Measurements from ENCODE around the gene GNA12. TPM values are rescaled to one million over a fixed set of nuclear protein-coding genes. Genes with fewer than 3 reads are reported as not detected.

Gene GNA12
- total and polyA plus RNA-seq, 4 donors: 21.4 to 56.6 (median 42.3) TPM

DNA sequence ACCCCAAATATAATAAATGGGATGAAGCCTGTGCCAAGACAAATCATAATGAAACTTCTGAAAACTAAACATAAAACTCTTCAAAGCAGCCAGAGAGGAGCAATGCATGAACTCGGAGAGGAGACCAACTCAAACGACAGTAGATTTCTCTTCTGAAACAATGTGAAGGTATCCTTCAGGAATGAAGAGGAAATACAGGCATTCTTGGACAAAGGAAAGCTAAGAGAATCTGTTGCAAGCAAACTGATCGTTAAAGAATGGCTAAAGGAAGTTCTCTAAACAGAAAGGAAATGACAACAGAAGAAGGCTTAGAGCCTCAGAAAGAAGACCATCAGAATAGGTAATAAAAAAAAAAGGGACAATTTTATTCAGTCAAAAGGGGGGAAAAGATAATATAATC is 6.6 kb downstream of the GNA12 start:
- ATAC-seq (ENCODE audit: low FRiP score): no peak
- H3K27me3 ChIP-seq (ENCODE audit: control insufficient read depth in 1 of 2, insufficient read depth in 2 of 2, low read length in 1 of 2): no peaks in the 10 kb centered on the region
- H3K9me3 ChIP-seq (ENCODE audit: control insufficient read depth, low read length): no peaks in the 10 kb centered on the region
- H3K36me3 ChIP-seq (ENCODE audit: control insufficient read depth in 1 of 2, insufficient read depth in 2 of 2, low read length in 1 of 2): peaks cover 0 to 3% of the 10 kb centered on the region in 2 donors
- H3K4me1 ChIP-seq (ENCODE audit: control insufficient read depth in 1 of 2, insufficient read depth in 2 of 2, low read length in 2 of 2): peaks cover 0 to 1% of the 10 kb centered on the region in 2 donors
- WGBS, 2 donors: 45 to 57% methylated on average over 3 of the region's 3 CpGs
- no peak for DNase-seq
- intact Hi-C loops (cut with DNase I): no loop called here
- H3K27ac ChIP-seq (ENCODE audit: low read depth in 1 of 2, low read length in 2 of 2): no peak overlapping the region
- H3K4me3 ChIP-seq (ENCODE audit: low read length in 2 of 2): no peak overlapping the region

DNA sequence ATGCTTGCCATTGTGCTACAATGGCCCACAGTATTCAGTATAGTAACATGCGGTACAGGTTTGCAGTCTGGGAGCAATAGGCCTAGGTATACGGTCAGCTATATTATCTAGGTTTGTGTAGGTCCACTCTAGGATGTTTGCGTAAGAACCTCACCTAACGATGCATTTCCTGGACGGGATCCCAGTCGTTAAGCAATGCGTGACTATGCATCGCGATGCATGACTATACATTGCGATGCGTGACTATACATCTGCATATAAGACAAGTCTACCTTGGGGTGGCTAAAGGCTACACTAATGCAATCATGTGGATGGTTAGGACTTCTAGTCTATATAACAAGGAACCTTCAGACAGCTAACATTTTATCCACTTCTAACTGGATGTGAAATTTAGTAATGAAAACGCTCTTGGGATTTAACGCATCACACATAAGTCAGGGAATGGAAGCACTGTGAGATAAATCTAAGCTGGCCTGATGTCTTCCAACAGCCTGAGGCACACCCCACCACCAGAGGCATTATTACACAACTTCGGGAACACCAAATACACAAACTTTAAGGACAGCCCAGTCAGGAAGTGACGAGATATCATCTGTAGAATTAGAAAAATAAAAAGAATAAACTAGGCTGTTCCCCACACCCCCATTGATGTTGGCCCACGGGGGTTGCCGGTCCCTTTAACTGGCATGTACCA is 9.2 kb downstream of the GNA12 start:
- DNase-seq: no peak
- ATAC-seq (ENCODE audit: low FRiP score): peak; percentile 45
- peaks cover 1 to 3% of the 10 kb centered on the region in 2 donors for H3K36me3 ChIP-seq (ENCODE audit: control insufficient read depth in 1 of 2, insufficient read depth in 2 of 2, low read length in 1 of 2)
- H3K27me3 ChIP-seq (ENCODE audit: control insufficient read depth in 1 of 2, insufficient read depth in 2 of 2, low read length in 1 of 2): no peaks in the 10 kb centered on the region
- H3K27ac ChIP-seq (ENCODE audit: low read depth in 1 of 2, low read length in 2 of 2): no peak overlapping the region
- H3K4me1 ChIP-seq (ENCODE audit: control insufficient read depth in 1 of 2, insufficient read depth in 2 of 2, low read length in 2 of 2): no peaks in the 10 kb centered on the region
- 91 to 94% methylated on average over 17 of the region's 17 CpGs for WGBS, 2 donors
- H3K4me3 ChIP-seq (ENCODE audit: low read length in 2 of 2): no peak overlapping the region
- no peaks in the 10 kb centered on the region for H3K9me3 ChIP-seq (ENCODE audit: control insufficient read depth, low read length)
- intact Hi-C loops (cut with DNase I): no loop called here

DNA sequence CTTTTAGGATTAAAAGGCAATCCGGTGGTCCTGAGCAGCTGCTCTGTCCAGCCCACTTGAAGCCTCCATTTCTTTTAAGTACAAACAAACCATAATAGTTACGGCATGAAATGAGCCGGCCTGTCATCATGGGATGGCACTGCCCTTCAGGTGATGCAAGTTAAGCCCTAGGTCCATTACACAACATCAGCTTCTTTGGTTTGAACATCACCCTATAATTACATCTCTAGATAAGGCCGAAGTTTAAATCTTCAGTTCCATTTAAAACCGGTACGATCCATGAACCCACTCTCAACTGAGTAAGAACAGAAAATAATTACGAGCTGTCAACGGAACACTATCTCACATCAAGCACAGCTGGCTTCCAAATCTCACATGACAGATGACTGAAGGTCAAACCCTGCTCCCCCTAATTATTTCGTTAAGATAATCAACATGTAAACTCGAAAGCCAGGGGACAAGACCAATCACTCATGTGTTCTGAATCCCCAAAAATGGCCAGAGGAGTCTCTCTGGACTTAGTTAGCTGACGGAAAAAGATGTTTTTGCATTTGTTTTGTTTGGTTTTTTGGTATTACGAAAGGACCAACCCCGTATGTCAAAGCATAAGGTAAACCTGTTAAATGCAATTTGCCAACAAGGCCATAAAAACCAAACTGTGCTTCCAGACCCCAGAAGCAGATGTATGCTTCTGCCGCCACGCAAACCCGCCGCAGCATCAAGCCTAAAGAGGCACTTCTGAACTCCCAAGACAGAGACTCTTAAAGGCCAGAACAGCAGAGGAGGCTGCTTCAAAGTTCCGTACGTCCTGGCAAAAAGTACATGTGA is 10.8 kb downstream of the GNA12 start:
- Histone ChIP-seq H3K36me3 (ENCODE audit: control insufficient read depth in 1 of 2, insufficient read depth in 2 of 2, low read length in 1 of 2) (peaks cover 1 to 3% of the 10 kb centered on the region in 2 donors), H3K9me3 (ENCODE audit: control insufficient read depth, low read length) (no peaks in the 10 kb centered on the region), H3K27ac (ENCODE audit: low read depth in 1 of 2, low read length in 2 of 2) (no peak overlapping the region), H3K4me1 (ENCODE audit: control insufficient read depth in 1 of 2, insufficient read depth in 2 of 2, low read length in 2 of 2) (no peaks in the 10 kb centered on the region), H3K4me3 (ENCODE audit: low read length in 2 of 2) (no peak overlapping the region), H3K27me3 (ENCODE audit: control insufficient read depth in 1 of 2, insufficient read depth in 2 of 2, low read length in 1 of 2) (no peaks in the 10 kb centered on the region)
- no peak for DNase-seq
- no peak for ATAC-seq (ENCODE audit: low FRiP score)
- intact Hi-C loops (cut with DNase I): no loop called here
- 85 to 89% methylated on average over 19 of the region's 19 CpGs for WGBS, 2 donors

DNA sequence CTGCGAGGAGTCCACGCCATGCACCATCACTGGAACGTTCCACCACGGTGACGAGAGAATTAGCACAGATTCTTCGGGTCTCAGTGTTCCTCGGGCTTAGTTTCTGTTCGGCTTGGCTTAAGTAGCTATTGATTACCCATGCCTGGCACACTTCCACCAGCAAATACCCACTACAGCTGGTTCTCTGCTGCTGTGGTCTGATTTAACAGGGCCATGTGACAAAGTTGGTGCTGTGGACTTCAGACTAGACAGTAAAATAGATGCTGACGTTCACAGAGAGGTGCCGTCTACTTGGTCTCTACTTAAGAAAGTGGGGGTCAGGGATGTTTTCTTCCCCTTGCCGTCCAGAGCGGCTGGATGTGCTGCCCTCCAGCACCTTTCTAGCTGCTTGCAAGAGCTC is 11.6 kb downstream of the GNA12 start:
- no peaks in the 10 kb centered on the region for H3K4me1 ChIP-seq (ENCODE audit: control insufficient read depth in 1 of 2, insufficient read depth in 2 of 2, low read length in 2 of 2)
- no peaks in the 10 kb centered on the region for H3K27me3 ChIP-seq (ENCODE audit: control insufficient read depth in 1 of 2, insufficient read depth in 2 of 2, low read length in 1 of 2)
- peaks cover 1 to 3% of the 10 kb centered on the region in 2 donors for H3K36me3 ChIP-seq (ENCODE audit: control insufficient read depth in 1 of 2, insufficient read depth in 2 of 2, low read length in 1 of 2)
- 92 to 93% methylated on average over 12 of the region's 12 CpGs for WGBS, 2 donors
- ATAC-seq (ENCODE audit: low FRiP score) (no peak), DNase-seq (no peak)
- no peak overlapping the region for H3K27ac ChIP-seq (ENCODE audit: low read depth in 1 of 2, low read length in 2 of 2)
- H3K9me3 ChIP-seq (ENCODE audit: control insufficient read depth, low read length): no peaks in the 10 kb centered on the region
- H3K4me3 ChIP-seq (ENCODE audit: low read length in 2 of 2): no peak overlapping the region
- intact Hi-C loops (cut with DNase I): no loop called here

DNA sequence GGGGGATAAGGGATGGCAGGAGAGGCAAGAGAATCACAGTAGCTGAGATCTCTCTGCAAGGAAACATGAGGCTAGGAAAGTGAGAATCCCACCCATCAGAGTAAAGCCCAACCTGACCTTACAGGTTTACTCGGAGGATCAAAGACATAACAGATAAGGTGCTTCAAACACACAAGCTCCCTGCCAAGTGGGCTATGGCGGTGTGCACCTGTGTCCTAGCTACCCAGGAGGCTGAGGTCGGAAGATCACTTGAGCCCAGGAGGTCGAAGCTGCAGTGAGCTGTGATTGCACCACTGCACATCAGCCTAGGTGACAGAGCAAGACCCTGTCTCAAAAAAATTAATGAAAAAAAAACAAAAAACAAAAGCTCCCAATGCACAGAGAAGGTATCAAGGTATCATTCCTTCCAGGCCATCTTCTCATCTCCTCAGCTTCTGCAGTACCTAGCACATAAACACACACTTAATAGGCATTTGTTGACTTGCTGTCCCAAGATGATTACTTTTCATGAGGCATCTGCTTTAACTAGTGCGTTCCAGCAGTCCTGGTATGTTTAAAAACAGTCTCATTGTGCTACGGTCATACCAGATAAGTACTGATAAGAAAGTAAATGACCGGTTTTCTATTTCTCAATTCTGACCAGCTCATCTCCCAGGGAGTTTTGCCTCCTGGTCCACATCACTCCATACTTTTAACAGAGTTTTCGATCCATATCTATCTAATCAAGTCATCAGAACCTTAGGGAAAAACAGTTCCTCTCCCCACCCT is 13.3 kb downstream of the GNA12 start:
- Histone ChIP-seq H3K4me1 (ENCODE audit: control insufficient read depth in 1 of 2, insufficient read depth in 2 of 2, low read length in 2 of 2) (no peaks in the 10 kb centered on the region), H3K27ac (ENCODE audit: low read depth in 1 of 2, low read length in 2 of 2) (no peak overlapping the region), H3K4me3 (ENCODE audit: low read length in 2 of 2) (no peak overlapping the region), H3K36me3 (ENCODE audit: control insufficient read depth in 1 of 2, insufficient read depth in 2 of 2, low read length in 1 of 2) (peaks cover 1 to 3% of the 10 kb centered on the region in 2 donors), H3K9me3 (ENCODE audit: control insufficient read depth, low read length) (no peaks in the 10 kb centered on the region), H3K27me3 (ENCODE audit: control insufficient read depth in 1 of 2, insufficient read depth in 2 of 2, low read length in 1 of 2) (no peaks in the 10 kb centered on the region)
- DNase-seq (no peak), ATAC-seq (ENCODE audit: low FRiP score) (no peak)
- 83 to 86% methylated on average over 8 of the region's 8 CpGs for WGBS, 2 donors
- intact Hi-C loops (cut with DNase I): no loop called here

DNA sequence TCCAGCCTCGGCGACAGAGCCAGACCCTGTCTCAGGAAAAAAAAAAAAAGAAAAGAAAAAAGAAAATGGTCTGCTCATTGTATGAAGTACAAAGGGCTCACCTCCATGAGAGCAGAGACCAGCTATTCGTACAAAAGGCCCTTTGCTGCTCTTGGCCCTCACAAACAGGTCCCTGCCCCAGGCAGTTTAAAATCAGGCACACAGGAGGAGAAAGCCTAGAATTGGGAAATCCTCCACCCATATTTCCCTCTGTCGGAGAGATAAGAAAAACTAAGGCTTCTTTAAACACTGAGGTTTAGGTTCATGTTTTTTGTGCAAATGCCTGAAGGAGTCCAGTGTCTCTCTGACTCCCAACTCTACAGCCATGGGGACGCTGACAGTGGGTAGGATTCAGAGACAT is 15.1 kb downstream of the GNA12 start:
- 88 to 94% methylated on average over 5 of the region's 5 CpGs for WGBS, 2 donors
- no peak for ATAC-seq (ENCODE audit: low FRiP score)
- intact Hi-C loops (cut with DNase I): no loop called here

DNA sequence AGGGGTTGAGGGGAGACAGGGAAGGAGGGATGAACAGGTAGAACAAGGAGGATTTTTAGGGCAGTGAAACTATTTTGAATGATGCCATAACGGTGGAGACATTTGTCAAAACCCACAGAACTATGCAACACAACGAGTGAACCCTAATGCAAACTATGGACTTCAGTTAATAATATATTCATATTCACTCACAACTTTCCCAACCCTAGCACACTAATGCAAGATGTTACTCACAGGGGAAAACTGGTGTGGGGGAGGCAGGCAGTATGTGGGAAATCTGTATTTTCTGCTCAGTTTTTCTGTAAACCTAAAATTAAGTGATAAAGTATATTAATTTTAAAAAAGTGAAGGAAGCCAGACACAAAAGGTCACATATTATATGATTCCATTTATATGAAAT is 17.3 kb downstream of the GNA12 start:
- intact Hi-C loops (cut with DNase I): no loop called here
- no peaks in the 10 kb centered on the region for H3K27me3 ChIP-seq (ENCODE audit: control insufficient read depth in 1 of 2, insufficient read depth in 2 of 2, low read length in 1 of 2)
- 95 to 96% methylated on average over 2 of the region's 2 CpGs for WGBS, 2 donors
- ATAC-seq (ENCODE audit: low FRiP score): no peak
- no peaks in the 10 kb centered on the region for H3K4me1 ChIP-seq (ENCODE audit: control insufficient read depth in 1 of 2, insufficient read depth in 2 of 2, low read length in 2 of 2)
- no peaks in the 10 kb centered on the region for H3K36me3 ChIP-seq (ENCODE audit: control insufficient read depth in 1 of 2, insufficient read depth in 2 of 2, low read length in 1 of 2)
- no peak overlapping the region for H3K27ac ChIP-seq (ENCODE audit: low read depth in 1 of 2, low read length in 2 of 2)
- no peak for DNase-seq
- no peak overlapping the region for H3K4me3 ChIP-seq (ENCODE audit: low read length in 2 of 2)
- H3K9me3 ChIP-seq (ENCODE audit: control insufficient read depth, low read length): no peaks in the 10 kb centered on the region

More for the DNA sequence above, 15.1 kb downstream of the GNA12 start:
- H3K27ac ChIP-seq (ENCODE audit: low read depth in 1 of 2, low read length in 2 of 2): no peak overlapping the region
- H3K9me3 ChIP-seq (ENCODE audit: control insufficient read depth, low read length): no peaks in the 10 kb centered on the region
- no peaks in the 10 kb centered on the region for H3K4me1 ChIP-seq (ENCODE audit: control insufficient read depth in 1 of 2, insufficient read depth in 2 of 2, low read length in 2 of 2)
- peaks cover under 1 to 1% of the 10 kb centered on the region in 2 donors for H3K36me3 ChIP-seq (ENCODE audit: control insufficient read depth in 1 of 2, insufficient read depth in 2 of 2, low read length in 1 of 2)
- no peak for DNase-seq
- H3K27me3 ChIP-seq (ENCODE audit: control insufficient read depth in 1 of 2, insufficient read depth in 2 of 2, low read length in 1 of 2): no peaks in the 10 kb centered on the region
- H3K4me3 ChIP-seq (ENCODE audit: low read length in 2 of 2): no peak overlapping the region

DNA sequence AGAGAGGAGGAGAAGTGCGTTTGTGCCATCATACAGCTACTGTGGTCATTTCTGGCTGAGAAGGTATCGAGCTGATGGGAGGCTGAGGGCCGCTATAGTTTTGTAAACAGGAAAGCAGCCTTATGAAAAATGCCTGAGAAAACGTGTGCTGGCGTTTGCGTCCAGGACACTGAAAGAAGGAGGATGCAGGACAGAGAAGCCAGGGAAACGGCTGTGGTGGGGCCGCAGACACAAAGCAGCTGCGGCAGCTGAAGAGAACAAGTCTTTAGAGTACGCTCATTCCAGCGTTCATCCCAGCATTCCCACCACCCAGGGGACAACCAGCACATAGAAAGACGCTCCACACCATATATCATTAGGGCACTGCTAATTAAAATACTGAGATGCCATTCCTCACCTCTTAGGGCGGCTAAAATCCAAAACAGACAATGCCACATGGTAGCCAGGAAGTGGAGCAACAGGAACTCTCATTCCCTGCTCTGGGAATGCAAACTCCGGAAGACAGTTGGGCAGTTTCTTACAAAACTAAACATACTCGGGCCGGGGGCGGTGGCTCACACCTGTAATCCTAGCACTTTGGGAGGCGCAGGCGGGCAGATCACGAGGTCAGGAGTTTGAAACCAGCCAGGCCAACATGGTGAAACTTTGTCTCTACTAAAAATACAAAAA is 18.4 kb downstream of the GNA12 start:
- WGBS, 2 donors: 93% methylated on average over 20 of the region's 20 CpGs
- Histone ChIP-seq H3K36me3 (ENCODE audit: control insufficient read depth in 1 of 2, insufficient read depth in 2 of 2, low read length in 1 of 2) (no peaks in the 10 kb centered on the region), H3K4me3 (ENCODE audit: low read length in 2 of 2) (no peak overlapping the region), H3K27me3 (ENCODE audit: control insufficient read depth in 1 of 2, insufficient read depth in 2 of 2, low read length in 1 of 2) (no peaks in the 10 kb centered on the region), H3K4me1 (ENCODE audit: control insufficient read depth in 1 of 2, insufficient read depth in 2 of 2, low read length in 2 of 2) (no peaks in the 10 kb centered on the region), H3K27ac (ENCODE audit: low read depth in 1 of 2, low read length in 2 of 2) (no peak overlapping the region), H3K9me3 (ENCODE audit: control insufficient read depth, low read length) (no peaks in the 10 kb centered on the region)
- ATAC-seq (ENCODE audit: low FRiP score) (no peak), DNase-seq (no peak)
- intact Hi-C loops (cut with DNase I): no loop called here
